Stimulated activated CD4-positive, alpha-beta T cell treated with anti-CD3 and anti-CD28 coated beads, Interleukin-1b, Interleukin-23, amount 100 ng/mL, for 1 hour (primary cell): ENCODE data around the gene IGLL5.
A peak's percentile ranks its signal among the peaks of the same experiment; 100 is the strongest.
"Not testable (repeated sequence)": the region's sequence is repeated elsewhere in the genome, so short reads cannot be mapped to it uniquely, and the experiment has no call there.

ENCODE experiments used
- DNase-seq, 2 donors: peaks; one replicate each; pipeline ENCODE4 v3.0.0-alpha.2; 2020; ENCODE audit warnings: low read depth in 2 of 2

IGLL5 gene

GRCh38 chr22:22884010-22884887, 3.4 kb upstream of the IGLL5 start:
- peak; percentile 22 to 27 for DNase-seq

GRCh38 chr22:22884888-22885840, 2.5 kb upstream of the IGLL5 start:
- DNase-seq, result no peak

GRCh38 chr22:22886546-22886945, 1.1 kb upstream of the IGLL5 start:
- no peak for DNase-seq

- no peak for DNase-seq
Observed at GRCh38 chr22:22888571-22889353, 1.1 kb downstream of the IGLL5 start.

GRCh38 chr22:22890085-22890484, 2.5 kb downstream of the IGLL5 start:
- no peak for DNase-seq

- no peak for DNase-seq
Observed at GRCh38 chr22:22891139-22891621, 3.6 kb downstream of the IGLL5 start.

- no peak for DNase-seq
Observed at GRCh38 chr22:22892096-22893052, 4.8 kb downstream of the IGLL5 start.

- no peak for DNase-seq
Observed at GRCh38 chr22:22893077-22893805, 5.6 kb downstream of the IGLL5 start.

- no peak for DNase-seq
Observed at GRCh38 chr22:22893891-22894739, 6.5 kb downstream of the IGLL5 start.

GRCh38 chr22:22894740-22895731, 7.4 kb downstream of the IGLL5 start:
- DNase-seq, result no peak

GRCh38 chr22:22895776-22896445, 8.3 kb downstream of the IGLL5 start:
- DNase-seq, result no peak

- DNase-seq, result no peak
Observed at GRCh38 chr22:22896601-22897000, 9.0 kb downstream of the IGLL5 start.

- DNase-seq, result no peak
Observed at GRCh38 chr22:22897091-22897490, 9.5 kb downstream of the IGLL5 start.

- DNase-seq, result no peak
Observed at GRCh38 chr22:22897947-22898346, 10.3 kb downstream of the IGLL5 start.

- DNase-seq, result not testable (repeated sequence)
Observed at GRCh38 chr22:22898411-22898950, 10.9 kb downstream of the IGLL5 start.

- not testable (repeated sequence) for DNase-seq
Observed at GRCh38 chr22:22899342-22900080, 11.9 kb downstream of the IGLL5 start.
